ENCODE measurements around the gene SEMA4A.

Gene SEMA4A

DNA sequence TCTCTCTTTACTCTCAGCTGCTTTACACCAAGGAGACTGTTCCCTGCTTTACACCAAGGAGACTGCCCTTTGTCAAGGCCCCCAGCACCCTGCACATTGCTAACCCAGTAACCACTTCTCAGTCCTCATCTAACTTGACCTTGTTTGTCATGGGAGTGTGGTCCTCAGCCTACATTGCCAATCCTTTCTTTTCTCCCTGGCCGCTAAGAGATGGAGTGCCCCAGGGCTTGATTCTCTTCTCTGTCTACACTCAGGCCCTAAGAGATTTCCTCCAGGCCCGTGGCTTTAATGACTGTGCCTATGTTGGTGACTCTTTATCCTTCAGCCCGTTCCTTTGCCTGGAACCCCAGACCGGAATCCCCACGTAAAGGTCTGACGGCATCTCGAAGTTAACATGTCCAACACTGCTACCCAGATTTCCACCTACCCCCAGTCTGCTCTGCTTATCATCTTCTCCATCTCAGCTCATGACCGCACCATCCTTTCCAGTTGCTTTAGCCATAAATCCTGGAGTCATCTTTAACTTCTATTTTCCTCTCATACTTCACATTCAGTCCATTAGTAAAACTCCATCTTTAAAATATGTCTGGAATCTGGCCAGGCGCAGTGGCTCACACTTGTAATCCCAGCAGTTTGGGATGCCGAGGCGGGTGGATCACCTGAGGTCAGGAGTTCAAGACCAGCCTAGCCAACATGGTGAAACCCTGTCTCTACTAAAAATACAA lies 9.5 kb upstream of the SEMA4A start:
- no peak overlapping the region for H3K9ac ChIP-seq (ENCODE audit: low read length)
- H3K36me3 ChIP-seq (ENCODE audit: control insufficient read depth, insufficient read depth, low read length): peaks cover 10% of the 10 kb centered on the region; the same call in 1 of the 2 replicates
- H3K4me3 ChIP-seq (ENCODE audit: low read depth, low read length): no peak overlapping the region
- H3K4me1 ChIP-seq (ENCODE audit: control insufficient read depth, insufficient read depth, low read length): peaks cover 34% of the 10 kb centered on the region
- H3K27me3 ChIP-seq (ENCODE audit: control insufficient read depth, insufficient read depth, low read length): no peaks in the 10 kb centered on the region
- H3K27ac ChIP-seq (ENCODE audit: low read depth, low read length): no peak overlapping the region
- no peaks in the 10 kb centered on the region for H3K9me3 ChIP-seq (ENCODE audit: control insufficient read depth, insufficient read depth, low read depth, low read length)

DNA sequence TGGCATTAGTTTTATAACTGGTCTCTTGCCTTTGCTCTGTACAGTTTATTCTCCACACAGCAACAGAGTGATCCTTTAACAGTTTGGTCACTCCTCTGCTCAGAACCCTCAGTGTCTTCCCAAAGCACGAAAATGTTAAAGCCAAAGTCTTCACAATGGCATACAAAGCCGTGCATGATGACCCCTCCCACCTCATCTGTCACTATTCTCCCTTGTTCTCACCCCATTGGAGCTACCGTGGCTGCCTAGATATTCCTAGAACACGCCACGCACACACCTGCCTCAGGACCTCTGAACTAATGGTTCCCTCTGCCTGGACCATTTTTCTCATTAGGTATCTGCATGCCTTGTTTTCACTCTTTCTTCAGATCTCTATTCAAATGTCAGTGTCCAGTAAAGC lies 8.6 kb upstream of the SEMA4A start:
- H3K4me3 ChIP-seq (ENCODE audit: low read depth, low read length): no peak overlapping the region
- no peak overlapping the region for H3K27ac ChIP-seq (ENCODE audit: low read depth, low read length)
- H3K9me3 ChIP-seq (ENCODE audit: control insufficient read depth, insufficient read depth, low read depth, low read length): no peaks in the 10 kb centered on the region
- peaks cover 4% of the 10 kb centered on the region; the same call in 1 of the 2 replicates for H3K36me3 ChIP-seq (ENCODE audit: control insufficient read depth, insufficient read depth, low read length)
- no peak overlapping the region for H3K9ac ChIP-seq (ENCODE audit: low read length)
- no peaks in the 10 kb centered on the region for H3K27me3 ChIP-seq (ENCODE audit: control insufficient read depth, insufficient read depth, low read length)
- peaks cover 42% of the 10 kb centered on the region for H3K4me1 ChIP-seq (ENCODE audit: control insufficient read depth, insufficient read depth, low read length)

DNA sequence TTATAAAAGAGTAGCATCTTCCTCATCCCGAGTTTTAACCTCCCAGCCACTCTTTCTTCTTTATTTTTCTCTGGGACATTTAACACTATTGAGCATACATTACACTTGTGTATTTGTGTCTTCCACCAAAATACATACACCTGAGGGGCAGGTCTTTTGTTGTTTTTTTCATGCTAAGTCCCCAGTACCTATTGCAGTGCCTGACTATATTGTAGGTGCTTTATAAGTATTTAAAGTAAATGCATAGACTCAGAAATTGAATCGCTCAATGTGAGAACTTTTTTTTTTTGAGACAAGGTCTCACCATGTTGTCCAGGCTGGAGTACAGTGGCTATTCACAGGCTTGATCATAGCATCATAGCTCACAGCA lies 7.8 kb upstream of the SEMA4A start:
- Histone ChIP-seq H3K27me3 (ENCODE audit: control insufficient read depth, insufficient read depth, low read length) (no peaks in the 10 kb centered on the region), H3K4me3 (ENCODE audit: low read depth, low read length) (no peak overlapping the region), H3K9ac (ENCODE audit: low read length) (no peak overlapping the region), H3K9me3 (ENCODE audit: control insufficient read depth, insufficient read depth, low read depth, low read length) (no peaks in the 10 kb centered on the region), H3K36me3 (ENCODE audit: control insufficient read depth, insufficient read depth, low read length) (no peaks in the 10 kb centered on the region), H3K4me1 (ENCODE audit: control insufficient read depth, insufficient read depth, low read length) (peaks cover 49% of the 10 kb centered on the region), H3K27ac (ENCODE audit: low read depth, low read length) (no peak overlapping the region)

DNA sequence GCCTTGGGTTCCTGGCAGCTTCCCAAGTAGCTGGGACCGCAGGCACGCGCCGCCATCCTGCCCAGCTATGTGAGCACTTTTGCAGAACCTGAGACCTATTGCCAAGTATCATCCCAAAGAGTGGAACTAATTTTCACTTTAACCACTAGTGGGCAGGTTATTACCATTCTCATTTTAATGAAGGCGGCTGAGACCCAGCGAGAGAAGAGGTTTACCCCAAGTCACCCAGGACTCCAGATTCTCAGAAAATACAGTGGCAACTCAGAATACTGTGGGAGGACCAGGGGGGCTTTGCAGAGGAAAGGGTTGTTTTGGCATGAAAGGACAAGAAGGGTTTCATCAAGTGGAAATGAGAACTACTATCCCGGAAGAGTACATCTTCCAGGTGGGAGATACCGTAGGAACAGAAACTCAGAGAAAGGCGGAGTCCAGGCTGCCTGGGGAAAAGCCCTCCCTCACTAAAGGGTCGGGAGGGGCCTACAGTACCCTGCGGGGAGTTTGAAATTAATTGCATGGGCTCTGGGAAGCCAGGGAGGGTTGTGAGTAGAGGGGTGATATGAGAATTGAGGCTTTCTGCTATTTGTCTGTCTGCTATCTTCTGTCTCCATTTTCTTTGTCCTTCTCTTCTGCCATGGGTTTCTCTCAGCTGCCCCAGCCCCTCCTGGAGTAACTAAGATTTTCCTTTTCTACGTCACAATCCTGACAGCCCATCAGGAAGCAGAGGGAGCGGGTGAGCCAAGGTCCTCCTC lies 7.2 kb upstream of the SEMA4A start:
- H3K27ac ChIP-seq (ENCODE audit: low read depth, low read length): peak overlapping the region; percentile 56
- peaks cover 54% of the 10 kb centered on the region for H3K4me1 ChIP-seq (ENCODE audit: control insufficient read depth, insufficient read depth, low read length)
- H3K4me3 ChIP-seq (ENCODE audit: low read depth, low read length): peak overlapping the region; percentile 36
- peak overlapping the region; percentile 43 for H3K9ac ChIP-seq (ENCODE audit: low read length)
- no peaks in the 10 kb centered on the region for H3K9me3 ChIP-seq (ENCODE audit: control insufficient read depth, insufficient read depth, low read depth, low read length)
- no peaks in the 10 kb centered on the region for H3K36me3 ChIP-seq (ENCODE audit: control insufficient read depth, insufficient read depth, low read length)
- no peaks in the 10 kb centered on the region for H3K27me3 ChIP-seq (ENCODE audit: control insufficient read depth, insufficient read depth, low read length)

DNA sequence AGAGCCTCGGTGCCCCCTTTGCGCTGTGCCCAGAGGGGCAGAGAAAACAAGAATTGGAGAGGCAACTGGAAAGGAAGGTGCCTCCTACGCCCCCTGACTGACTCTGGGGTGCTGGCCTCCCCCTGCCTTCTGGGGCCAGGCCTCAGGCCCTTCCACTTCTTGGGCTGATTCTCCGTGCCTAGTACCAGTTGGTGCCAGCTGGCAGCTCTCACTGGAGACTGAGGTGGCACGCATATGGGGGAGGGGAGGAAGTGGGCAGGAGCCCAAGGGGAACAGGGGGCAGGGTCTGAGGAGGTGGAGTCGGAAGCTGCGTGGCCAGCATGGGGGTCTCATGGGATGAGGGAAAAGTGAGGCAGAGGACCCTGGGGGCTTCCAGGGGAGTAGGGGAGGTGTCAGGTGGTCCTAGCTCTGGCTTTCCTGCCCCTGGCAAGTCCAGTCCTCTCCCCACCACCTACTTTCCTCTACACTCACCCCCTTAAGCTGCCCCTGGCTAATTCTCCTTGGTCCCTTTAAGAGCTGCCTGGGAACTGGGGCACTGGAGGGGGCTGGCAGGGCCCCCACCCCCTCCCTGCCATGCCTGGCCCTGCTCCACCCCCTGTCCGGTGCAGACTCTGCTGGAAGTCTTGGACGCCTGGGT lies 6.5 kb upstream of the SEMA4A start:
- H3K27ac ChIP-seq (ENCODE audit: low read depth, low read length): peak overlapping the region; percentile 56
- H3K9me3 ChIP-seq (ENCODE audit: control insufficient read depth, insufficient read depth, low read depth, low read length): no peaks in the 10 kb centered on the region
- H3K4me1 ChIP-seq (ENCODE audit: control insufficient read depth, insufficient read depth, low read length): peaks cover 51% of the 10 kb centered on the region
- H3K27me3 ChIP-seq (ENCODE audit: control insufficient read depth, insufficient read depth, low read length): no peaks in the 10 kb centered on the region
- H3K36me3 ChIP-seq (ENCODE audit: control insufficient read depth, insufficient read depth, low read length): no peaks in the 10 kb centered on the region
- 0 out of 2 replicates have a peak overlapping the region, but pooled peaks have one; percentile 36 for H3K4me3 ChIP-seq (ENCODE audit: low read depth, low read length)
- peak overlapping the region; percentile 43 for H3K9ac ChIP-seq (ENCODE audit: low read length)

DNA sequence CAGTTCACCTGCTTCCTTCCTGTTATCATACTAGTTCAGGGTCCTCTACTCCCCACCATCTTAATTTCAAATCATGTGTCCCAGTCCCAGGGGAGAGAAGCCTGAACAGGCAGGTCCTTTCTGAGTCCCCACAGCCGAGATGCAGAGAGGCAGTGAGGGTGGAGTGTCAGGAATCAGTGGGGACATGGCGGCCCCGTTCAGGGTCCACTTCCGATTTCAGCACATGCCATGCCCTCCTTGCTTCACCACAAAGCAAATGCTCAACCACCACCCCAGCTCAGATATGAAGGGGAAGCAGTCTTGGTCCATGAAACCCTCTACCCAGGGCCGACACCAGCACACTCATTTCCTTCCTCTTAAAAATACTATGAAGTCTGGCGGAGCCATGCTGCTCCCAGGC lies 5.2 kb upstream of the SEMA4A start:
- Histone ChIP-seq H3K4me3 (ENCODE audit: low read depth, low read length) (no peak overlapping the region), H3K9ac (ENCODE audit: low read length) (no peak overlapping the region)

DNA sequence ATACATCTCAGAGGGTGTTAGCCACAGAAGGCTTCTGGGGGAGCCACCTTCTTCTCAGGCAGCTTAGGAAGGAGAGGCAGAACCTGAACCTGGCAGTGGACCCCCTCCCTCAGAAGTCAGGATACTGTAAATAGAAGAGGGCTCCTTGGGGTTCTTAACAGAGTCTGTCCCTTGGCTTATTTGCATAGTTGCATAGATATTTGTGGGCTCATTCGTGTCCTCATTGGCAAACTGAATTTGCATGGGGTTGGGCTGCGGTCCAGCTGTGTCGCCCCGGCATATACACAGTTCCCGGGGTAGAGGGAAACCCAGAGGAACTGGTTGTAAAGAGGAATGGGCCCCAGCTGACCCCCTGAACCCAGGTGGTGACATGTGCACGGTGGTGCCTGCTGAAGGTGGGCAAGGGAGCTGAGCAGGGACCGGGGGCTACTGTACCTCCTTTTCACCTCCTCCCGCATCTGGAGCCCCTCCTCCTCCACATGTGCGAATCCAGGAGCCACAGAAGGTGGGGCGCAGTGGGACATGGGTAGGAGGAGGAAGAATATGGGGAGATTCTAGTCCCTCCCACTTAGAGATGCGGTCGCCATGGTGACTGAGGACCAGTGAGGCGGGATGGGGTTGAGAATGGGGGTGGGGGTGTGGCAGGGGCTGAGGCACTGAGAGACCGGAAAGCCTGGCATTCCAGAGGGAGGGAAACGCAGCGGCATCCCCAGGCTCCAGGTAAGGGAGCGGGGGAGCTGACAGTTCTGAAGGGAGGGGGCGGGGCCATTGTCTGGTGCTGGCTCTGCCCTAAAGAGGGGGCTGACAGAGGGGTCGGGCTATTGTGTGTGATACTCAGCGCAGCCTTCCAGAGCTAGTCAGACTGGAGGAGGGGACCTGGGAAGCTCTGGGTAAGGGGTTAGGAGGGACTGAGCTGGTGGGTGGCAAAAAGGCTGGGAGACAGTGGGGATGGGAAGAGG lies 3.7 kb upstream of the SEMA4A start:
- no peaks in the 10 kb centered on the region for H3K9me3 ChIP-seq (ENCODE audit: control insufficient read depth, insufficient read depth, low read depth, low read length)
- H3K27me3 ChIP-seq (ENCODE audit: control insufficient read depth, insufficient read depth, low read length): no peaks in the 10 kb centered on the region
- H3K4me1 ChIP-seq (ENCODE audit: control insufficient read depth, insufficient read depth, low read length): peaks cover 66% of the 10 kb centered on the region
- peak overlapping the region; percentile 36 for H3K4me3 ChIP-seq (ENCODE audit: low read depth, low read length)
- H3K36me3 ChIP-seq (ENCODE audit: control insufficient read depth, insufficient read depth, low read length): no peaks in the 10 kb centered on the region
- no peak overlapping the region for H3K9ac ChIP-seq (ENCODE audit: low read length)
- H3K27ac ChIP-seq (ENCODE audit: low read depth, low read length): no peak overlapping the region

More for the DNA sequence above, 5.2 kb upstream of the SEMA4A start:
- no peak overlapping the region for H3K27ac ChIP-seq (ENCODE audit: low read depth, low read length)
- H3K27me3 ChIP-seq (ENCODE audit: control insufficient read depth, insufficient read depth, low read length): no peaks in the 10 kb centered on the region
- H3K36me3 ChIP-seq (ENCODE audit: control insufficient read depth, insufficient read depth, low read length): no peaks in the 10 kb centered on the region
- no peaks in the 10 kb centered on the region for H3K9me3 ChIP-seq (ENCODE audit: control insufficient read depth, insufficient read depth, low read depth, low read length)
- peaks cover 63% of the 10 kb centered on the region for H3K4me1 ChIP-seq (ENCODE audit: control insufficient read depth, insufficient read depth, low read length)

DNA sequence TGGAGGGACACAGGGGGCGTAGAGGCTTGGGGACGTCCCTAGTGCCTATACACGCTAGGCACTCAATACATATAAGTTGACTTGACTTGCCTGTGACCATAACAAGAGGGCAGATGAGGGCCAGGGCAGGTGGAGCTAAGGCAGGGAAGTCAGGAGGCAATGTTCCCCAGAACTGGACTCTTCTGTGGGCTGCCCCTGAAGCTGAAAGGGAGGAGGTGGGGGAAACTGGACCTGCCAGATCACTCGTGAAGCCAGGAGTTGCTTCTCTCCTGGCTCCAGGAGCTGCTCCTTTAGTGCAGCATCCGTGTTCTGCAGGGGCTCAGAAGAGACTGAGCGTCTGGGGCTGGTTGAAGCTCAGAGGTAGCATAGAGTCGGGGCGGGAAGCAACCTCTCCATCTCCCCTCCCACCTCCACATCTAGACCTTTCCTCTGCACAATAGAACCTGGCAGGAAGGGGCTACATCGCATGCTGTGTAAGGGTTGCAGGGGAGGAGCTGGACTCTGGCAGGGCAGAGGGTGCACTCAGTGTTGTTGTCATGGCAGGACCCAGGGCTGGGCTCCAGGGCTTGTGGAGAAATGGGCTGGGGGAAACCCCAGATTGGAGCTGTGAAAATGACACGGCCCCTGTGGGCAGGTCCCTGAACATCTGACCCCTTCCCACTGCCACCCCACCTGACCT lies 2.9 kb upstream of the SEMA4A start:
- H3K9me3 ChIP-seq (ENCODE audit: control insufficient read depth, insufficient read depth, low read depth, low read length): no peaks in the 10 kb centered on the region
- H3K4me3 ChIP-seq (ENCODE audit: low read depth, low read length): peak overlapping the region; percentile 36
- no peak overlapping the region for H3K9ac ChIP-seq (ENCODE audit: low read length)
- no peak overlapping the region for H3K27ac ChIP-seq (ENCODE audit: low read depth, low read length)
- peaks cover 66% of the 10 kb centered on the region for H3K4me1 ChIP-seq (ENCODE audit: control insufficient read depth, insufficient read depth, low read length)
- H3K36me3 ChIP-seq (ENCODE audit: control insufficient read depth, insufficient read depth, low read length): no peaks in the 10 kb centered on the region
- no peaks in the 10 kb centered on the region for H3K27me3 ChIP-seq (ENCODE audit: control insufficient read depth, insufficient read depth, low read length)

DNA sequence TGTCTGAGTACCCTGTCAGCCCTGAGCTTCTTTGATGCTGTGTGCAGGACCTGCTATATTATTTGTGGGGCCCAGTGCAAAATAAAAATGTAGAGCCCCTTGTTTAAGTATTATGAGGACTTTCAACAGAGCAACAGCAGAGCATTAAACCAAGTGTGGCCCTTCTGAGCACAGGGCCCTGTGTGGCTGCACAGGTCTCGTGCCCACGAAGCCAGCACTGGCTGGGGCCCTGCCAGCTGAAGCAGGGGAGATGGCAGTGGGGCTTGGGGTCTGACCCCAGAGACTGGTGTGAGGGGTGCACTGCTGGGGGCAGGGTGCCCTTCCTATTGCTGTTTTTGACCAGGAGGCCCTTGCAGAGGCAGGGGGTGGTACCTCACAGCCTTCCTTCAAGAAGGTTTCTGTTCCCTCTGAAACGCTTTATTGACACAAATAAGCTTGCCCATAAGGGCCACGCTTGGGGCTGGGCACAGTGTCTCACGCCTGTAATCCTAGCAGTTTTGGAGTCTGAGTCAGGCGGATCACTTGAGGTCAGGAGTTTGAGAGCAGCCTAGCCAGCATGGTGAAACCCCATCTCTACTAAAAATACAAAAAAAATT lies 2.2 kb upstream of the SEMA4A start:
- Histone ChIP-seq H3K4me3 (ENCODE audit: low read depth, low read length) (no peak overlapping the region), H3K9me3 (ENCODE audit: control insufficient read depth, insufficient read depth, low read depth, low read length) (no peaks in the 10 kb centered on the region), H3K36me3 (ENCODE audit: control insufficient read depth, insufficient read depth, low read length) (no peaks in the 10 kb centered on the region), H3K27me3 (ENCODE audit: control insufficient read depth, insufficient read depth, low read length) (no peaks in the 10 kb centered on the region), H3K9ac (ENCODE audit: low read length) (no peak overlapping the region), H3K4me1 (ENCODE audit: control insufficient read depth, insufficient read depth, low read length) (peaks cover 67% of the 10 kb centered on the region), H3K27ac (ENCODE audit: low read depth, low read length) (no peak overlapping the region)

DNA sequence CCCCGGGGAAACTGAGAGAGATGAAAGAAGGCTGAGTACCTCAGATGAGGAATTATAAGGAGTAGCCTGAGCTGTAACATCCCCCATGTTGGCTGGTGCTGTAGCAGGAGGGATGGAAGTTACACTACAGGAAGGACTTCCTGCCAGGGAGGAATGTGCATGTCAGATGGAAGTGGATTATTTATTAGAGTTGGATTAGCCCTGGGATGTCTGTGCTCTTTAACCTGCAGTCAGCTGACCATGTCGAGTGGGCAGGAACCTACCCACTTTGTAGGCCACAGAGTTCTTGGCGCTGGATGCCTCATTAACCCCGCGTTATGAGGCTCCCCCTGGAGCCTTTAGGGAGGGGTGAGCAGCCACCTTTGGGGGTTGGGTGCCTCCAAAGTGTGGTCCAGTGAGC lies 757 bp upstream of the SEMA4A start:
- Histone ChIP-seq H3K9ac (ENCODE audit: low read length) (no peak overlapping the region), H3K4me3 (ENCODE audit: low read depth, low read length) (no peak overlapping the region), H3K9me3 (ENCODE audit: control insufficient read depth, insufficient read depth, low read depth, low read length) (no peaks in the 10 kb centered on the region), H3K27me3 (ENCODE audit: control insufficient read depth, insufficient read depth, low read length) (no peaks in the 10 kb centered on the region), H3K36me3 (ENCODE audit: control insufficient read depth, insufficient read depth, low read length) (no peaks in the 10 kb centered on the region), H3K27ac (ENCODE audit: low read depth, low read length) (no peak overlapping the region), H3K4me1 (ENCODE audit: control insufficient read depth, insufficient read depth, low read length) (peaks cover 55% of the 10 kb centered on the region)
